Neural crest cell (in vitro differentiated cells): ENCODE data around the gene CHAD. TPM values are rescaled to one million over a fixed set of nuclear protein-coding genes. Genes with fewer than 3 reads are reported as not detected.

ENCODE experiments used
- DNase-seq: peaks from one replicate; pipeline ENCODE4 v3.0.0; 2021; ENCODE audit warnings: low read depth, mixed read lengths, low spot score
- H3K27ac Mint-ChIP-seq: one replicate; pipeline ENCODE4 v1.8.0; 2021; ENCODE audit warnings: mild to moderate bottlenecking, mixed read lengths; ENCODE audit not compliant: unreplicated experiment
- H3K27me3 Mint-ChIP-seq: 2 replicates; pipeline ENCODE4 v1.8.0; 2021; ENCODE audit warnings: low read depth, mild to moderate bottlenecking, mixed read lengths
- H3K36me3 Mint-ChIP-seq: 2 replicates; pipeline ENCODE4 v1.8.0; 2021; ENCODE audit warnings: low read depth, mild to moderate bottlenecking, mixed read lengths
- H3K4me1 Mint-ChIP-seq: 2 replicates; pipeline ENCODE4 v1.8.0; 2021; ENCODE audit warnings: mixed read lengths
- H3K4me3 Mint-ChIP-seq: one replicate; pipeline ENCODE4 v1.8.0; 2021; ENCODE audit warnings: mild to moderate bottlenecking, mixed read lengths
- H3K9me3 Mint-ChIP-seq: 2 replicates; pipeline ENCODE4 v1.8.0; 2021; ENCODE audit warnings: mixed read lengths
- total RNA-seq: library from RNA; stranded (reverse); gene quantifications from 2 replicates; pipeline ENCODE4 v1.2.1, GENCODE V29; 2021
- TF ChIP-seq, protein P1 (sequence below): fragments of 200-600 bp; sonication (generic); conservative IDR thresholded peaks from 2 replicates; pipeline ENCODE4 v1.5.0; 2021; ENCODE audit warnings: antibody characterized with exemption, mild to moderate bottlenecking

CHAD gene
- total RNA-seq, 1 donor from 2014 or later = 0.19 TPM

DNA sequence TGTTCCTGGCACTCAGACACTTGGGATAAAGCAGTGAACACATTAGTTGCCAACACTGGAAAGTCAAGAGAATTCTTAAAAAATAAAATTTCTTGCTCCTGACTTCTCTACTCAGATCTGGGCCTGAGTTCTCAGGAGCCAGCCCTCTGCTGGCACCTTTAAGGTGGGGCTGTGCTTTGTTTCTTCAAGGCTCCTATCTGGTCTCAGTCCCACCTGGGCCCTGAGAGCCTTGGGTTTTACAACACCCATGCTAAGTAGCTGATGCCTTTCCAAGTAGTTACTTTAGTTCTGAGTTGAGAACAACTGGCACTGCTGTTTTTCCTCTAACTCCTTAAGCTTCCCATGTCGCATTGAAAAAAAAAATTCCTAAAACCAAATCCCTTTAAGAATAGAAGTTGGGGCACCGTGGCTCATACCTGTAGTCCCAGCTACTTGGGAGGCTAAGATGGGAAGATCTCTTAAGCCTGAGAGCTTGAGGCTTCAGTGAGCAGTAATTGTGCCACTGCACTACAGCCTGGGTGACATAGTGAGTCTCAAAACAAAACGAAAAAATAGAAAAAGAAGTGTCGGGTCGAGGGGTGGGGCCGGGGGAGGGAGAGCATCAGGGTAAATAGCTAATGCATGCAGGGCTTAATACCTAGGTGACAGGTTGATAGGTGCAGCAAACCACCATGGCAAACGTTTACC, 16.6 kb downstream of the CHAD start:
- Mint-ChIP-seq H3K36me3 (peaks cover 2% of the 10 kb centered on the region), H3K9me3 (no peaks in the 10 kb centered on the region), H3K4me1 (no peaks in the 10 kb centered on the region), H3K4me3 (no peak overlapping the region), H3K27ac (no peak overlapping the region), H3K27me3 (no peaks in the 10 kb centered on the region)
- TF ChIP-seq, protein P1, sequence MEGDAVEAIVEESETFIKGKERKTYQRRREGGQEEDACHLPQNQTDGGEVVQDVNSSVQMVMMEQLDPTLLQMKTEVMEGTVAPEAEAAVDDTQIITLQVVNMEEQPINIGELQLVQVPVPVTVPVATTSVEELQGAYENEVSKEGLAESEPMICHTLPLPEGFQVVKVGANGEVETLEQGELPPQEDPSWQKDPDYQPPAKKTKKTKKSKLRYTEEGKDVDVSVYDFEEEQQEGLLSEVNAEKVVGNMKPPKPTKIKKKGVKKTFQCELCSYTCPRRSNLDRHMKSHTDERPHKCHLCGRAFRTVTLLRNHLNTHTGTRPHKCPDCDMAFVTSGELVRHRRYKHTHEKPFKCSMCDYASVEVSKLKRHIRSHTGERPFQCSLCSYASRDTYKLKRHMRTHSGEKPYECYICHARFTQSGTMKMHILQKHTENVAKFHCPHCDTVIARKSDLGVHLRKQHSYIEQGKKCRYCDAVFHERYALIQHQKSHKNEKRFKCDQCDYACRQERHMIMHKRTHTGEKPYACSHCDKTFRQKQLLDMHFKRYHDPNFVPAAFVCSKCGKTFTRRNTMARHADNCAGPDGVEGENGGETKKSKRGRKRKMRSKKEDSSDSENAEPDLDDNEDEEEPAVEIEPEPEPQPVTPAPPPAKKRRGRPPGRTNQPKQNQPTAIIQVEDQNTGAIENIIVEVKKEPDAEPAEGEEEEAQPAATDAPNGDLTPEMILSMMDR = no peak
- DNase-seq = no peak

DNA sequence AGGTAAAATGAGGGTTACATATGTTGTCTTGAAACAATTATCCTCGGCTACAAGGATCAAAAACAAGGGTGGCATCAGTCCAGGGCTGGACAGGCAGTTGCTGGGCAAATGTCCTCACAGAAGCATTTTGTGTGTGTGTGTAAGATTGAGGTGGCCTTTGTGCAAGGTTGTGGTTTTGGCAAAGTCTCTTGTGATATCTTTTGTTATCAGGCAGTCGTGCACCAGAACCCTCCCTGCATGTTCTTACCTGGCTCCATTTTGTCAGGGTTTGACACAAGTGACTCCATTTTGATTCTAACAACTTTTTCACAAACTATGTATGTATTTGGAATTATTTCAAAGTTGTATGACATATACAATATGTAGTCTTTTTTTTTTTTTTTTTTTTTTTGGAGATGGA, 20.0 kb downstream of the CHAD start:
- H3K4me1 Mint-ChIP-seq = no peaks in the 10 kb centered on the region
- no peak overlapping the region for H3K27ac Mint-ChIP-seq
- H3K27me3 Mint-ChIP-seq = no peaks in the 10 kb centered on the region
- DNase-seq = no peak
- H3K36me3 Mint-ChIP-seq = no peaks in the 10 kb centered on the region
- H3K9me3 Mint-ChIP-seq = no peaks in the 10 kb centered on the region
- H3K4me3 Mint-ChIP-seq = no peak overlapping the region
- TF ChIP-seq, protein P1 = no peak

DNA sequence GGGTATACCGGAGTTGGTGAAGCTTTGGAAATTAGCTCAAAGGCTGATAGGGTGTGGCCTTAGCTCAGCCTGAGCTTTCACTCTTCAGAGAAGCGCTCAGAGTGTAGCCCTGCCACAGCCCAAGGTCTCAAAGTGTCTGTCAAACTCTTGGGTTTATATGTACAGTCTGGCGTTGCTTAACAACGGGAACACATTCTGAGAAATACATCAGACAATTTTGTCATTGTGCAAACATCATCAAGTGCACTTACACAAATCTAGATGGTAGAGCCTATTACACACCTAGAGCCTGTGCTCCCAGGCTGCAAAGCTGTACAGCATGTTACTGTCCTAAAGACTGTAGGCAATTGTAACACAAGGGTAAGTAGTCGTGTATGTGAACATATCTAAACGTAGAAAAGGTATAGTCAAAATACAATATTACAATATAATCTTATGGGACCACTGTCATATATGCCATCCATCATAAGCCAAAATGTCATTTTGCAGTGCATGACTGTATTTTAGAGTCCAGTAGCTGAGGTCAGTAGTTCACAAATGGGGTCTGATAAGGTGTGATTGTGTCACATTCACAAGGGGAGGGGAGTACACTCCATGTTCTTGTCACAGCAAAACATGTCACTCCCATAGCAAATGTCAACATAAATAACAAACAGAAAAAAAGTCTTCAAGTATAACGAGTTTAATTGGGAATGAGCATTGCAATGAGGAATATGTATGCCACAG, 20.6 kb downstream of the CHAD start:
- no peaks in the 10 kb centered on the region for H3K27me3 Mint-ChIP-seq
- H3K4me3 Mint-ChIP-seq = no peak overlapping the region
- TF ChIP-seq, protein P1 = no peak
- DNase-seq = no peak
- H3K9me3 Mint-ChIP-seq = no peaks in the 10 kb centered on the region
- no peaks in the 10 kb centered on the region for H3K4me1 Mint-ChIP-seq
- no peak overlapping the region for H3K27ac Mint-ChIP-seq
- H3K36me3 Mint-ChIP-seq = no peaks in the 10 kb centered on the region

DNA sequence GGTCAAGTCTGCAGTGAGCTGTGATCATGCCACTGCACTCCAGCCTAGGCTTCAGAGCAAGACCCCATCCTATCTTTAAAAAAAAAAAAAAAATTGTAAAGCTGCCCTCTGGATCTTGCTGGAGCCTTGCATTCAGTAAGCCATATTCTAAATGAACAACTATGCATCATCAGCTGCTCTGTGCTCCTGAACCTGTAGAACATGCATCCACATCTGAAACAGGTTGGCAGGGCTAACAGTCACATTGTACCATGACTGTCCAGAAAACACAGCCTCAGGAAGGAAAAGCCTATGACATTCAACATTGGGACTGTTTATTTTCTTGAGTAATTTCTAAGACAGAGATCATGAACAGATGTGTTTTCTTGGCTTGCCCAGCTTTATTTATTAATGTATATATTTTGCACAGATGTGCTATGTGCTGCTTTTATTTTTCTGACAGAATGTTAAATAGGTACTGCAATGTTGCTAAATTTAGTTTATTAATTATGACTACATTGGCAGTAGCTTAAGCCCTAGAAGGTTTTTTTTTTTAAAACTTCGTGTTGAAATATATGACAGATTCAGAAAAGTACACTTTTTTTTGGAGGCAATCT, 22.9 kb downstream of the CHAD start:
- no peaks in the 10 kb centered on the region for H3K36me3 Mint-ChIP-seq
- TF ChIP-seq, protein P1 = no peak
- no peak for DNase-seq
- H3K27ac Mint-ChIP-seq = no peak overlapping the region
- H3K4me1 Mint-ChIP-seq = no peaks in the 10 kb centered on the region
- H3K4me3 Mint-ChIP-seq = no peak overlapping the region
- no peaks in the 10 kb centered on the region for H3K27me3 Mint-ChIP-seq
- H3K9me3 Mint-ChIP-seq = no peaks in the 10 kb centered on the region

DNA sequence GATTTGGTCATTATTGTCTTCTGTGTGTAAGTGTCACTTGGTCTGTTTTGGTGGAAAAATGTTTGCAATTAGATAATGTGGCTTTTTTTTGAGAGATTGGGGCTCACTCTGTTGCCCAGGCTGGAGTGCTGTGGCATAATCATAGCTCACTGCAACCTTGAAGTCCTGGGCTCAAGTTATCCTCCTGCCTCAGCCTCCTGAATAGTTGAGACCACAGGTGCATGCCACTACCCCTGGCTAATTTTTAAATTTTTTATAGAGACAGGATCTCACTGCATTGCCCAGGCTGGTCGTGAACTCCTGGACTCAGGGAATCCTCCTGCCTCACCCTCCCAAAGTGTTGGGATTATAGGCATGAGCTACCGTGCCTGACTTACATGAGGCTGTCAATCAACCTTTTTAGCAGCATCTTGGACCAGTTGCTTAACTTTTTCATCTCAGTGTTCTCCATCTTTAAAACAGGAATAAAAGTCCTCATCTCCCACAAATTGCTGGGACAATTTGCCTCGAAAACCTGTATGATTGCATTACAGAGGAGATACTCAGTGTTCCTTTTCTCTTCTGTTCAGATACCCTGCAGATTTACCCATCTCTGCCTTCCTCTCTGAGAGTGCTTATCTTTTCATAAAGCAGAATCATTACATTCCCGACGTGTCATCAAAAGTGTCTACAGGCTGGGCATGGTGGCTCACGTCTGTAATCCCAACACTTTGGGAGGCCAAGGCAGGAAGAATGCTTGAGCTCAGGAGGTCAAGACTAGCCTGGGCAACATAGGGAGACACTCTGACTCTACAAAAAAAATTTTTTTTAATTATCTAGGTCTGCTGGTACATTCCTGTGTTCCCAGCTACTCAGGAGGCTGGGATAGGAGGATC, 23.6 kb downstream of the CHAD start:
- peaks cover 3% of the 10 kb centered on the region for H3K4me1 Mint-ChIP-seq
- H3K27ac Mint-ChIP-seq = no peak overlapping the region
- no peaks in the 10 kb centered on the region for H3K27me3 Mint-ChIP-seq
- H3K36me3 Mint-ChIP-seq = no peaks in the 10 kb centered on the region
- H3K4me3 Mint-ChIP-seq = no peak overlapping the region
- H3K9me3 Mint-ChIP-seq = no peaks in the 10 kb centered on the region
- TF ChIP-seq, protein P1 = no peak
- DNase-seq = no peak
